ENCODE results near the gene CHID1.

GRCh38 chr11:883527-883926 lies 27.1 kb downstream of the CHID1 start:
- TF ChIP-seq, protein P1, sequence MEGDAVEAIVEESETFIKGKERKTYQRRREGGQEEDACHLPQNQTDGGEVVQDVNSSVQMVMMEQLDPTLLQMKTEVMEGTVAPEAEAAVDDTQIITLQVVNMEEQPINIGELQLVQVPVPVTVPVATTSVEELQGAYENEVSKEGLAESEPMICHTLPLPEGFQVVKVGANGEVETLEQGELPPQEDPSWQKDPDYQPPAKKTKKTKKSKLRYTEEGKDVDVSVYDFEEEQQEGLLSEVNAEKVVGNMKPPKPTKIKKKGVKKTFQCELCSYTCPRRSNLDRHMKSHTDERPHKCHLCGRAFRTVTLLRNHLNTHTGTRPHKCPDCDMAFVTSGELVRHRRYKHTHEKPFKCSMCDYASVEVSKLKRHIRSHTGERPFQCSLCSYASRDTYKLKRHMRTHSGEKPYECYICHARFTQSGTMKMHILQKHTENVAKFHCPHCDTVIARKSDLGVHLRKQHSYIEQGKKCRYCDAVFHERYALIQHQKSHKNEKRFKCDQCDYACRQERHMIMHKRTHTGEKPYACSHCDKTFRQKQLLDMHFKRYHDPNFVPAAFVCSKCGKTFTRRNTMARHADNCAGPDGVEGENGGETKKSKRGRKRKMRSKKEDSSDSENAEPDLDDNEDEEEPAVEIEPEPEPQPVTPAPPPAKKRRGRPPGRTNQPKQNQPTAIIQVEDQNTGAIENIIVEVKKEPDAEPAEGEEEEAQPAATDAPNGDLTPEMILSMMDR (IDR thresholded peaks at IDR 0.05; ENCODE audit: control extremely low read depth in 1 of 3, insufficient read depth in 1 of 3, low read depth in 1 of 3, low read length in 3 of 3), result no peak
- no peak for TF ChIP-seq EZH2 (IDR thresholded peaks at IDR 0.05; ENCODE audit: low read depth, low read length, severe bottlenecking)
- TF ChIP-seq POLR2A (IDR thresholded peaks at IDR 0.05; ENCODE audit: control extremely low read depth in 1 of 2, low read depth in 2 of 2, low read length in 2 of 2), result no peak
